NB4 (cell line): Measurements from ENCODE around the gene COL2A1.

Experiments
- MYC ChIP-seq: IDR thresholded peaks from 2 replicates; pipeline ENCODE4 v1.6.1; 2011; ENCODE audit warnings: low read depth, low read length
- POLR2A ChIP-seq: IDR thresholded peaks from 2 replicates; pipeline ENCODE4 v1.6.1; 2011; ENCODE audit warnings: mild to moderate bottlenecking; ENCODE audit not compliant: insufficient read length; ENCODE audit errors: extremely low read depth
- TF ChIP-seq, protein P1 (sequence below): IDR thresholded peaks from one replicate; pipeline ENCODE4 v1.5.1; 2012; ENCODE audit warnings: low read depth, low read length
- TF ChIP-seq, protein P2 (sequence below): IDR thresholded peaks from 2 replicates; pipeline ENCODE4 v1.6.1; 2011; ENCODE audit warnings: low read depth, low read length

DNA sequence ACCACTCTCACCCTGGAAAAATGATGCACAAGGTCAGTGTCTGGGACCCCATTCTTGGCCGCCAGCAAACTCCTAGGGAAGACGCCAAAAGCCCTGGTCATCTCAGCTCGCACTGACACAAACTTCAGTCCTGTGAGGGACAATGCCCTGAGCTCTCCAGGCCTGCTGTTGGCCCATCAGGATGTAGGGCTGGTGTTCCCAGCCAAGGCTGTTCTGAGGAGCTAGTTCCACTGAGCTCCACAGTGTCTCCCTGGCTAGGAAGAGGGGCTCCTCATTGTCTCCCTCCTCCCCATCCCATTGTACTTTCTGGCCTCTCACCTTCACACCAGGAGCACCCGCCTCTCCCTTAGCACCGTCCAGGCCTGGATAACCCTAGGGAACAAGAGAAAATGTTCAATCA lies 10.8 kb downstream of the COL2A1 start:
- TF ChIP-seq, protein P1, sequence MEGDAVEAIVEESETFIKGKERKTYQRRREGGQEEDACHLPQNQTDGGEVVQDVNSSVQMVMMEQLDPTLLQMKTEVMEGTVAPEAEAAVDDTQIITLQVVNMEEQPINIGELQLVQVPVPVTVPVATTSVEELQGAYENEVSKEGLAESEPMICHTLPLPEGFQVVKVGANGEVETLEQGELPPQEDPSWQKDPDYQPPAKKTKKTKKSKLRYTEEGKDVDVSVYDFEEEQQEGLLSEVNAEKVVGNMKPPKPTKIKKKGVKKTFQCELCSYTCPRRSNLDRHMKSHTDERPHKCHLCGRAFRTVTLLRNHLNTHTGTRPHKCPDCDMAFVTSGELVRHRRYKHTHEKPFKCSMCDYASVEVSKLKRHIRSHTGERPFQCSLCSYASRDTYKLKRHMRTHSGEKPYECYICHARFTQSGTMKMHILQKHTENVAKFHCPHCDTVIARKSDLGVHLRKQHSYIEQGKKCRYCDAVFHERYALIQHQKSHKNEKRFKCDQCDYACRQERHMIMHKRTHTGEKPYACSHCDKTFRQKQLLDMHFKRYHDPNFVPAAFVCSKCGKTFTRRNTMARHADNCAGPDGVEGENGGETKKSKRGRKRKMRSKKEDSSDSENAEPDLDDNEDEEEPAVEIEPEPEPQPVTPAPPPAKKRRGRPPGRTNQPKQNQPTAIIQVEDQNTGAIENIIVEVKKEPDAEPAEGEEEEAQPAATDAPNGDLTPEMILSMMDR = no peak
- no peak for TF ChIP-seq MYC
- TF ChIP-seq POLR2A = no peak
- TF ChIP-seq, protein P2, sequence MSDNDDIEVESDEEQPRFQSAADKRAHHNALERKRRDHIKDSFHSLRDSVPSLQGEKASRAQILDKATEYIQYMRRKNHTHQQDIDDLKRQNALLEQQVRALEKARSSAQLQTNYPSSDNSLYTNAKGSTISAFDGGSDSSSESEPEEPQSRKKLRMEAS = no peak
